ENCODE measurements around the gene CMKLR1. TPM values are rescaled to one million over a fixed set of nuclear protein-coding genes. Genes with fewer than 3 reads are reported as not detected.

The CMKLR1 gene
- total RNA-seq, 1 donor, result 0.54 TPM

GRCh38 chr12:108302016-108302402, 37.1 kb downstream of the CMKLR1 start:
- H3K4me3 ChIP-seq (ENCODE audit: low read depth, low read length), result no peak overlapping the region
- no peak for TF ChIP-seq CTCF (IDR thresholded peaks at IDR 0.05; ENCODE audit: insufficient read depth, low read length)
- no peak for DNase-seq (ENCODE audit: low read depth)

DNA sequence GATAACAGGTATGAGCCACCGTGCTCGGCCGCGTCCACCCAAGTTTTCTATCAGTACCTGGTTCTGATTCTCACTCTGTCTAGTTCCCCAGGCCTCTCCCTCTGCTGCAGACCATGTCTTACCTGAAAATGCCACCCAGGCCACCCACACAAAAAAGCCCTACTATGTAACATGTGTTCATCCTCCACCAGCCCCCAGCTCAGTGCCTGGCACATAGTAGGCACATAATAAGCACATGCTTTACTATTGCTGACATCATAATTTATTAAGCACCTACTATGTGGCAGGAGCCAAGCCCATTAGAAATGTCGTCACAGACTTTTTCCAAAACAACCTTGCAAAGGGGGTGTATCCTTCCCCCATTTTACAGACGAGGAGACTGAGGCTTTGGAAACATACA, 37.8 kb downstream of the CMKLR1 start:
- no peak overlapping the region for H3K4me3 ChIP-seq (ENCODE audit: low read depth, low read length)
- no peak for TF ChIP-seq CTCF (IDR thresholded peaks at IDR 0.05; ENCODE audit: insufficient read depth, low read length)
- no peak for DNase-seq (ENCODE audit: low read depth)

- TF ChIP-seq CTCF (IDR thresholded peaks at IDR 0.05; ENCODE audit: insufficient read depth, low read length), result no peak
- H3K4me3 ChIP-seq (ENCODE audit: low read depth, low read length), result no peak overlapping the region
- DNase-seq (ENCODE audit: low read depth), result no peak
Observed at GRCh38 chr12:108299980-108300696, 39.0 kb downstream of the CMKLR1 start.

DNA sequence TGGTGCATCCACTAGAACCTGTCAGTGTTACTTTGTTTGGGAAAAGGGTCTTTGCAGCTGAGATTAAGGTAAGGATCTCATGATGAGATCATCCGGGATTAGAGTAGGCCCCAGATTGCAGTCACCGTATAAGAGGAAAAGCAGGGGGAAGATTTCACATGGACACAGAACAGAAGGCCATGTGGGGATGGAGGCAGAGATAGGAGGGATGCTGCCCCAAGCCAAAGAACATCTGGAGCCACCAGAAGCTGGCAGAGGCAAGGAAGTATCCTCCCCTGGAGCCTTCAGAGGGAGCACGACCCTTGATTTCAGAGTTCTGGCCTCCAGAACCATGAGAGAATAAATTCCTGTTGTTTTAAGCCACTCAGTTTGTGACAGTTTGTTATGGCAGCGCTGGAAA, 39.6 kb downstream of the CMKLR1 start:
- DNase-seq (ENCODE audit: low read depth), result no peak
- no peak overlapping the region for H3K4me3 ChIP-seq (ENCODE audit: low read depth, low read length)
- TF ChIP-seq CTCF (IDR thresholded peaks at IDR 0.05; ENCODE audit: insufficient read depth, low read length), result no peak

DNA sequence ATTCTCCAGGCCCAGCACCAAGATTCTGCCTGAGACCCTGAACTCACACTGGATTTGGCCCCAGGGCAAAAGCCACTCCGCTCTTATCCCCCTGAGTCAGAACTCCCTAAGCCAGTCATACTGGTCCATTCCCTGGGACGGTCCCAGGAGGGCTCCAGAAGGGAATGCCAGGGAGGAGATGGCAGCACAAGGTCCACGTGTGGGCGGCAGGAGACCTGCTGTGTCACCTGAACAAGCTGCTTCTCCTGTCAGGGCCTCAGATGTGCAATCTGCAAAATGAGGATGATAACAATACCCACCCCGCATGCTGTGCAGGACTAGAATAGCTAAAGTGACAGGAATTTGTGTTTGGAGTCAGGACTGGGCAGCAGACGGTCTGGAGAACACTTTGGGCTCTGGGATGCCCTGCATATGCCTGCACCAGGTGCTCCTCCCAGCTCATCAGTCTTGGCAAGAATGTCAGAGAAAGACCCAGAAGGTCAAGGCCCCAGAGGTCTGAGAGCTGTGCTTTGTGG, 40.3 kb downstream of the CMKLR1 start:
- no peak for TF ChIP-seq CTCF (IDR thresholded peaks at IDR 0.05; ENCODE audit: insufficient read depth, low read length)
- H3K4me3 ChIP-seq (ENCODE audit: low read depth, low read length), result no peak overlapping the region
- DNase-seq (ENCODE audit: low read depth), result no peak

- no peak overlapping the region for H3K4me3 ChIP-seq (ENCODE audit: low read depth, low read length)
- DNase-seq (ENCODE audit: low read depth), result no peak
- no peak for TF ChIP-seq CTCF (IDR thresholded peaks at IDR 0.05; ENCODE audit: insufficient read depth, low read length)
Observed at GRCh38 chr12:108297895-108298760, 41.0 kb downstream of the CMKLR1 start.
